IMR-90 (cell line): ENCODE measurements around the gene EXD1. TPM values are rescaled to one million over a fixed set of nuclear protein-coding genes. Genes with fewer than 3 reads are reported as not detected.

Experiments used
- ATAC-seq: fragments of 200-7000 bp; cut with Tn5 transposase; 2 replicates; pipeline ENCODE4 v1.9.1; 2020; ENCODE audit warnings: low read depth, mild to moderate bottlenecking, moderate library complexity
- BruUV-seq: library from RNA; stranded (reverse); fragments of 400-500 nt; replicated peaks from 2 replicates; lab custom pipeline; 2021; lab: Mats Ljungman, UMichigan
- CTCF ChIA-PET: fragments of 300-600 bp; formaldehyde crosslinking; extraction: SDS; loops from one replicate; lab custom pipeline; 2021; ENCODE audit warnings: antibody characterized with exemption; lab: Yijun Ruan, JAX
- POLR2A ChIA-PET: fragments of 300-600 bp; sonication (Branson Sonifier 250); formaldehyde crosslinking; loops from one replicate; lab custom pipeline; 2022; ENCODE audit warnings: antibody characterized with exemption; ENCODE audit not compliant: unreplicated experiment; lab: Charles Lee
- DNase-seq: peaks from one replicate; pipeline ENCODE4 v3.0.0; 2013
- H2AFZ ChIP-seq: replicated peaks from 2 replicates; pipeline ENCODE3; 2013; ENCODE audit warnings: low read length, mild to moderate bottlenecking; ENCODE audit not compliant: poor library complexity
- H2AK5ac ChIP-seq: 2 replicates; pipeline ENCODE4 v1.6.1; 2013; ENCODE audit warnings: low read depth, low read length, inconsistent platforms
- H2AK9ac ChIP-seq: replicated peaks from 2 replicates; pipeline ENCODE3; 2013; ENCODE audit warnings: mild to moderate bottlenecking, low read depth, low read length, moderate library complexity; ENCODE audit not compliant: poor library complexity
- H2BK120ac ChIP-seq: 2 replicates; pipeline ENCODE4 v1.6.1; 2013; ENCODE audit warnings: low read depth, low read length, inconsistent platforms
- H2BK15ac ChIP-seq: 3 replicates; pipeline ENCODE4 v1.6.1; 2013; ENCODE audit warnings: low read depth, low read length, inconsistent platforms
- H2BK20ac ChIP-seq: 2 replicates; pipeline ENCODE4 v1.6.1; 2013; ENCODE audit warnings: low read depth, mild to moderate bottlenecking, inconsistent platforms, low read length, moderate library complexity
- H2BK5ac ChIP-seq: 2 replicates; pipeline ENCODE4 v1.6.1; 2013; ENCODE audit warnings: mild to moderate bottlenecking, low read depth, low read length, inconsistent platforms; ENCODE audit not compliant: poor library complexity, severe bottlenecking
- H3K14ac ChIP-seq: replicated peaks from 2 replicates; pipeline ENCODE4 v1.6.1; 2013; ENCODE audit warnings: low read depth, low read length, inconsistent platforms
- H3K18ac ChIP-seq: 2 replicates; pipeline ENCODE4 v1.6.1; 2013; ENCODE audit warnings: low read depth, low read length, control low read depth
- H3K23ac ChIP-seq: 2 replicates; pipeline ENCODE4 v1.6.1; 2013; ENCODE audit warnings: low read depth, low read length, inconsistent platforms
- H3K27ac ChIP-seq: 2 replicates; pipeline ENCODE4 v1.5.1; 2013; ENCODE audit warnings: mild to moderate bottlenecking, control low read depth, low read length; ENCODE audit not compliant: insufficient read depth
- H3K27me3 ChIP-seq: 2 replicates; pipeline ENCODE4 v1.6.1; 2013; ENCODE audit warnings: low read length; ENCODE audit not compliant: control insufficient read depth, insufficient read depth
- H3K36me3 ChIP-seq: 2 replicates; pipeline ENCODE4 v1.6.1; 2013; ENCODE audit warnings: low read length, mixed read lengths; ENCODE audit not compliant: control insufficient read depth, insufficient read depth
- H3K4ac ChIP-seq: 2 replicates; pipeline ENCODE4 v1.6.1; 2013; ENCODE audit warnings: low read depth, low read length, inconsistent platforms
- H3K4me1 ChIP-seq: 2 replicates; pipeline ENCODE4 v1.6.1; 2013; ENCODE audit warnings: low read length, mixed read lengths; ENCODE audit not compliant: control insufficient read depth, insufficient read depth
- H3K4me2 ChIP-seq: 2 replicates; pipeline ENCODE4 v1.6.1; 2013; ENCODE audit warnings: low read depth, mild to moderate bottlenecking, control low read depth, low read length, moderate library complexity
- H3K4me3 ChIP-seq: 2 replicates; pipeline ENCODE4 v1.5.1; 2013; ENCODE audit warnings: low read depth, mild to moderate bottlenecking, control low read depth, low read length, moderate library complexity; ENCODE audit not compliant: insufficient read depth
- H3K56ac ChIP-seq: 2 replicates; pipeline ENCODE4 v1.6.1; 2013; ENCODE audit warnings: low read length, inconsistent platforms; ENCODE audit not compliant: insufficient read depth; ENCODE audit errors: extremely low read depth
- H3K79me1 ChIP-seq, 2 experiments: 2 replicates each; pipeline ENCODE4 v1.6.1; 2013; ENCODE audit warnings: low read length in 2 of 2, inconsistent platforms in 1 of 2, low read depth in 1 of 2
- H3K9ac ChIP-seq: 2 replicates; pipeline ENCODE4 v1.6.1; 2013; ENCODE audit warnings: low read depth, low read length, control low read depth
- H3K9me1 ChIP-seq: 2 replicates; pipeline ENCODE4 v1.6.1; 2013; ENCODE audit warnings: low read length, inconsistent platforms; ENCODE audit not compliant: insufficient read depth
- H3K9me3 ChIP-seq: 2 replicates; pipeline ENCODE4 v1.6.1; 2013; ENCODE audit warnings: low read length; ENCODE audit not compliant: control insufficient read depth, insufficient read depth
- H4K20me1 ChIP-seq: 2 replicates; pipeline ENCODE4 v1.6.1; 2013; ENCODE audit warnings: low read length, inconsistent platforms; ENCODE audit not compliant: insufficient read depth
- H4K5ac ChIP-seq: 2 replicates; pipeline ENCODE4 v1.6.1; 2013; ENCODE audit warnings: mild to moderate bottlenecking, low read depth, low read length, control low read depth
- H4K8ac ChIP-seq, 2 experiments: 2 replicates each; pipeline ENCODE4 v1.6.1; 2013; ENCODE audit warnings: low read depth in 2 of 2, low read length in 2 of 2, control low read depth in 1 of 2, inconsistent platforms in 1 of 2
- H4K91ac ChIP-seq: 2 replicates; pipeline ENCODE4 v1.6.1; 2013; ENCODE audit warnings: low read depth, low read length, inconsistent platforms; ENCODE audit not compliant: insufficient read depth
- BHLHE40 ChIP-seq: fragments of 150-350 bp; IDR thresholded peaks from 2 replicates; pipeline ENCODE4 v1.6.1; 2016; ENCODE audit warnings: mild to moderate bottlenecking, low read depth, low read length
- CEBPB ChIP-seq: IDR thresholded peaks from 2 replicates; pipeline ENCODE4 v1.6.1; 2012; ENCODE audit warnings: low read depth, low read length, improper control_type of control experiment
- CHD1 ChIP-seq: IDR thresholded peaks from 2 replicates; pipeline ENCODE4 v1.6.1; 2012; ENCODE audit warnings: low read depth, low read length, improper control_type of control experiment
- CTCF ChIP-seq: conservative IDR thresholded peaks from 2 replicates; pipeline ENCODE4 v1.5.1; 2012; ENCODE audit warnings: mild to moderate bottlenecking, low read depth, low read length, improper control_type of control experiment
- ELK1 ChIP-seq: fragments of 150-350 bp; IDR thresholded peaks from 2 replicates; pipeline ENCODE4 v1.6.1; 2016; ENCODE audit warnings: low read depth, mild to moderate bottlenecking, low read length, moderate library complexity, borderline replicate concordance
- FOS ChIP-seq: fragments of 150-350 bp; IDR thresholded peaks from 2 replicates; pipeline ENCODE4 v1.6.1; 2016; ENCODE audit warnings: low read depth, low read length
- MAZ ChIP-seq: IDR thresholded peaks from 2 replicates; pipeline ENCODE4 v1.6.1; 2012; ENCODE audit warnings: low read depth, mild to moderate bottlenecking, low read length, improper control_type of control experiment, moderate library complexity, borderline replicate concordance
- MXI1 ChIP-seq: IDR thresholded peaks from 2 replicates; pipeline ENCODE4 v1.6.1; 2012; ENCODE audit warnings: low read depth, mild to moderate bottlenecking, low read length, moderate library complexity, borderline replicate concordance
- NFE2L2 ChIP-seq: fragments of 150-350 bp; IDR thresholded peaks from 2 replicates; pipeline ENCODE4 v1.6.1; 2016; ENCODE audit warnings: low read depth, mild to moderate bottlenecking, low read length
- POLR2A ChIP-seq: IDR thresholded peaks from 2 replicates; pipeline ENCODE4 v1.6.1; 2012; ENCODE audit warnings: mild to moderate bottlenecking, low read depth, low read length
- RAD21 ChIP-seq: IDR thresholded peaks from 2 replicates; pipeline ENCODE4 v1.6.1; 2012; ENCODE audit warnings: low read length, improper control_type of control experiment
- RCOR1 ChIP-seq: IDR thresholded peaks from 2 replicates; pipeline ENCODE4 v1.6.1; 2012; ENCODE audit warnings: mild to moderate bottlenecking, low read length, improper control_type of control experiment; ENCODE audit not compliant: insufficient replicate concordance
- RFX5 ChIP-seq: IDR thresholded peaks from 2 replicates; pipeline ENCODE4 v1.8.0; 2012; ENCODE audit warnings: low read depth, mild to moderate bottlenecking, low read length, moderate library complexity
- SMC3 ChIP-seq: fragments of 150-350 bp; IDR thresholded peaks from 2 replicates; pipeline ENCODE4 v1.6.1; 2016; ENCODE audit warnings: low read depth, mild to moderate bottlenecking, antibody characterized with exemption, low read length, moderate library complexity
- USF2 ChIP-seq: fragments of 150-350 bp; IDR thresholded peaks from 2 replicates; pipeline ENCODE4 v1.6.1; 2017; ENCODE audit warnings: mild to moderate bottlenecking, antibody characterized with exemption, low read length, low read depth
- WGBS, 2 experiments: methylation state at CpG; one replicate each; pipeline versions ENCODE4 v1.1.5 to v1.1.7; 2013; ENCODE audit warnings: missing lambda C conversion rate in 2 of 2; ENCODE audit not compliant: insufficient read length in 1 of 2; ENCODE audit errors: extremely low coverage in 2 of 2; 5-methylcytosine and 5-hydroxymethylcytosine counted together
- dilution Hi-C: fragments of 300-500 bp; cut with HindIII; formaldehyde crosslinking; loops from one replicate; pipeline ENCODE4 v1.14.3; 2018; ENCODE audit warnings: low sequenced_read_pairs; ENCODE audit not compliant: unreplicated experiment
- in situ Hi-C: fragments of 300-500 bp; cut with MboI; formaldehyde crosslinking; loops from 3 replicates; pipeline ENCODE4 v1.14.3; 2019; ENCODE audit warnings: low sequenced_read_pairs, inconsistent platforms, mixed read lengths
- intact Hi-C: fragments of 100-400 bp; cut with micrococcal nuclease; formaldehyde crosslinking; loops from 2 replicates; pipeline ENCODE4 v1.10.0; 2022
- polyA plus RNA-seq, 3 experiments: library from polyadenylated mRNA; depleted of rRNA; stranded (reverse); fragments of >200 nt; gene quantifications; 2 replicates each; pipeline ENCODE4 v1.2.3, GENCODE V29; 2012; ENCODE audit warnings: low replicate concordance in 1 of 3
- total RNA-seq: library from RNA; depleted of rRNA; stranded (reverse); fragments of >200 nt; gene quantifications from 2 replicates; pipeline ENCODE4 v1.2.3, GENCODE V29; 2012

EXD1 gene
- total and polyA plus RNA-seq, 2 of the 4 experiments (the other 2 are of a cell fraction) = not detected

- POLR2A ChIA-PET = no interaction called here
These were observed 36.1 kb downstream of the EXD1 start for GRCh38 chr15:41194444-41194843.

More at GRCh38 chr15:41194444-41194843, 36.1 kb downstream of the EXD1 start:
- dilution Hi-C loops (no loop called here), in situ Hi-C loops (no loop called here), intact Hi-C loops (no loop called here)
- no peaks in the 10 kb centered on the region for H4K20me1 ChIP-seq
- H3K4ac ChIP-seq = no peak overlapping the region
- no peak overlapping the region for H3K23ac ChIP-seq
- H2BK20ac ChIP-seq = no peak overlapping the region
- no TSS peak for BruUV-seq
- no peaks in the 10 kb centered on the region for H3K9me3 ChIP-seq
- H4K91ac ChIP-seq = no peak overlapping the region
- H3K4me2 ChIP-seq = no peak overlapping the region
- no peaks in the 10 kb centered on the region for H3K9me1 ChIP-seq
- no peak overlapping the region for H3K27ac ChIP-seq
- H3K18ac ChIP-seq = no peak overlapping the region
- no peaks in the 10 kb centered on the region for H3K4me1 ChIP-seq
- H2BK5ac ChIP-seq = no peak overlapping the region
- H4K8ac ChIP-seq = no peak overlapping the region
- H2BK120ac ChIP-seq = no peak overlapping the region
- no peak overlapping the region for H3K4me3 ChIP-seq
- H2AK9ac ChIP-seq = no peak overlapping the region
- no peak overlapping the region for H3K56ac ChIP-seq
- CTCF ChIA-PET = interaction anchor here (0.6 kb wide), 1 partner anchor 8 kb away, joined by 4 read pairs; no protein-coding TSS in a partner anchor
- no peak overlapping the region for H3K9ac ChIP-seq
- ATAC-seq = no peak
- no peak overlapping the region for H2AK5ac ChIP-seq
- H4K5ac ChIP-seq = no peak overlapping the region
- no peak for DNase-seq
- H3K79me1 ChIP-seq = no peaks in the 10 kb centered on the region
- WGBS, 2 experiments = no CpG with 5 or more reads among the region's 1 CpG
- H3K27me3 ChIP-seq = no peaks in the 10 kb centered on the region; the same call in 1 of the 2 replicates
- H2BK15ac ChIP-seq = no peak overlapping the region
- no peaks in the 10 kb centered on the region for H3K36me3 ChIP-seq
- TF ChIP-seq RFX5 (no peak), RCOR1 (no peak), MXI1 (no peak), POLR2A (no peak), BHLHE40 (no peak), CEBPB (no peak), ELK1 (no peak), USF2 (no peak), MAZ (no peak), RAD21 (no peak), CTCF (no peak), NFE2L2 (no peak), CHD1 (no peak), SMC3 (no peak), FOS (no peak)
- H3K14ac ChIP-seq = no peak overlapping the region
- no peak overlapping the region for H2AFZ ChIP-seq
